Neutrophil (primary cell): ENCODE results near the gene TAF15.

Experiments
- H3K27ac ChIP-seq: fragments of 200-600 bp; sonication (generic); 2 replicates; pipeline ENCODE4 v1.5.1; 2016; ENCODE audit warnings: mild to moderate bottlenecking, moderate library complexity
- H3K27me3 ChIP-seq: fragments of 200-600 bp; sonication (generic); 2 replicates; pipeline ENCODE4 v1.6.0; 2016; ENCODE audit warnings: mild to moderate bottlenecking
- H3K36me3 ChIP-seq: fragments of 200-600 bp; sonication (generic); 2 replicates; pipeline ENCODE4 v1.5.1; 2017
- H3K4me1 ChIP-seq, 2 experiments: fragments of 200-600 bp in 1 of 2; sonication (generic) in 1 of 2; 1 replicate in 1 of 2; 2 replicates in 1 of 2; pipeline versions ENCODE4 v1.5.1 to v1.6.1; 2013 to 2016; ENCODE audit warnings: low read depth in 1 of 2, low read length in 1 of 2, mild to moderate bottlenecking in 1 of 2, moderate library complexity in 1 of 2; ENCODE audit not compliant: control insufficient read depth in 1 of 2, insufficient read depth in 1 of 2
- H3K4me3 ChIP-seq, 2 experiments: fragments of 200-600 bp in 1 of 2; sonication (generic) in 1 of 2; 1 replicate in 1 of 2; 2 replicates in 1 of 2; pipeline ENCODE4 v1.5.1; 2013 to 2016; ENCODE audit warnings: low read depth in 1 of 2, low read length in 1 of 2, mild to moderate bottlenecking in 1 of 2, moderate library complexity in 1 of 2
- H3K9me3 ChIP-seq: fragments of 200-600 bp; sonication (generic); 2 replicates; pipeline ENCODE4 v1.5.1; 2016
- TF ChIP-seq, protein P1 (sequence below): fragments of 200-600 bp; sonication (generic); IDR thresholded peaks from 2 replicates; pipeline ENCODE4 v1.5.1; 2016; ENCODE audit warnings: antibody characterized with exemption

Gene TAF15

DNA sequence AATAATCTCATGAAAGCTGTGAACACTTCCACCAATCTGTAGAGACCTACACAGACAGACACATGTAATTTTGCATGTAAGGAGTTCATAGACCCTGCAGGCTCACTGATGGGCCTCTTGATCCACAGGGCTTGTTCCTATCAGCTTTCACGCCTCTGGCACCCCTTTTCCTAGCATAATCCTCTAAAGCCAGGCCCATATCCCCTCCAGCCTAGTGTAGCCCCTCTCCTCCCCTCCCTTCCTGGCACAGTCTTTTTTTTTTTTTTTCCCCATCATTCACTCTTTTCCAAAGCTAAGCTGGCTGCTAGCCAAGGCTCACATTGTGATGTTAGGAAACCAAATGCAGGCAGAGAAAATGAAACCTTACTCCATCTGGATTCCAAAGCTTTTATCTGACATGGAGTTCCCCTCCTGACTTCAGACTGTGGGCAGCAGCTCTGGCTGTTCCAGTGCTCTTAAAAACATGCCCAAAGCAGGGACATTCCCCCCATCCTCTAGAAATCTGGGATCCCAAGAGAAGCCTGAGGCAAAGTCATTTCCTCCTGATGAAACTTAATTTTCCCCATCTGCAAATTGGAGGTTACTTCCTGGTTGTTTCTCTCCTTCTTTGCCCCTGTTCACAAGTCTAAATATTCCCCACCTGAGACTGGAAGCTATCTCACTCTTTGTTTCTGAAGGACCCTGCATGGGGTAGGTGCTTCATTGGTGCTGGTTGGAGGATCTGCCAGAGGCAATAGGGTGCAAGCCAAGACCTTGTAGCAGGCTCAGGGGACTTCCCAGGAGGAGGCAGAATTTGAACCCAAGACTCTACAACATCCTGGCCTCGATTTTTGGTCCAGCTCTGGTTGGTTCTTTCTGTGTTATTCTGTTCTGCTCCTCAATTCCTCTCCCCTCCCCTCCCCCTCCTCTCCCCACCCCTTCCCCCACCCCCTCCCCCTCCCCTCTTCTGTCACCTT lies 80.8 kb downstream of the TAF15 start:
- H3K4me1 ChIP-seq: no peaks in the 10 kb centered on the region
- H3K27ac ChIP-seq: no peak overlapping the region

DNA sequence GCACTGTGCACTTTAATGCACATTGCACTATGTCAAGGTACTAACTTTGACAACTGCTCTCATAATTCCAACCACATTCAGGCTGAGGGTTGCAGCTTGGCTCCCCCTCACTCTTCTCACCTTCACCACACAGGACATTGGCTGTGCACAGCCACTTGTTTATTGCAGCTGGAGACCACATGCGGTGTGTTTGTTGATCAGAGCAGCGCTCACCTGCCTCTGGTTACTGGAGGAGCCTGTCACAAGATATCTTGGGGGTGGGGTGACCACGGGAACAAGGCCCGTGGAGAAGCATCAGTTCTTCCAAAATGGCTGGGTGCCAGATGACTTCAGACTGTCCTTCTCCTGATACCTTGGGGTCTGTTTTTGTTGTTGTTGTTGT lies 81.5 kb downstream of the TAF15 start:
- H3K27me3 ChIP-seq: no peaks in the 10 kb centered on the region
- TF ChIP-seq, protein P1, sequence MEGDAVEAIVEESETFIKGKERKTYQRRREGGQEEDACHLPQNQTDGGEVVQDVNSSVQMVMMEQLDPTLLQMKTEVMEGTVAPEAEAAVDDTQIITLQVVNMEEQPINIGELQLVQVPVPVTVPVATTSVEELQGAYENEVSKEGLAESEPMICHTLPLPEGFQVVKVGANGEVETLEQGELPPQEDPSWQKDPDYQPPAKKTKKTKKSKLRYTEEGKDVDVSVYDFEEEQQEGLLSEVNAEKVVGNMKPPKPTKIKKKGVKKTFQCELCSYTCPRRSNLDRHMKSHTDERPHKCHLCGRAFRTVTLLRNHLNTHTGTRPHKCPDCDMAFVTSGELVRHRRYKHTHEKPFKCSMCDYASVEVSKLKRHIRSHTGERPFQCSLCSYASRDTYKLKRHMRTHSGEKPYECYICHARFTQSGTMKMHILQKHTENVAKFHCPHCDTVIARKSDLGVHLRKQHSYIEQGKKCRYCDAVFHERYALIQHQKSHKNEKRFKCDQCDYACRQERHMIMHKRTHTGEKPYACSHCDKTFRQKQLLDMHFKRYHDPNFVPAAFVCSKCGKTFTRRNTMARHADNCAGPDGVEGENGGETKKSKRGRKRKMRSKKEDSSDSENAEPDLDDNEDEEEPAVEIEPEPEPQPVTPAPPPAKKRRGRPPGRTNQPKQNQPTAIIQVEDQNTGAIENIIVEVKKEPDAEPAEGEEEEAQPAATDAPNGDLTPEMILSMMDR: no peak
- H3K4me3 ChIP-seq: no peak overlapping the region
- no peaks in the 10 kb centered on the region for H3K9me3 ChIP-seq
- H3K4me1 ChIP-seq: peaks cover 0 to 1% of the 10 kb centered on the region in 2 experiments
- H3K36me3 ChIP-seq: no peaks in the 10 kb centered on the region
- H3K27ac ChIP-seq: no peak overlapping the region

More for the DNA sequence above, 80.8 kb downstream of the TAF15 start:
- H3K36me3 ChIP-seq: no peaks in the 10 kb centered on the region
- H3K9me3 ChIP-seq: no peaks in the 10 kb centered on the region
- H3K4me3 ChIP-seq: no peak overlapping the region
- TF ChIP-seq, protein P1: no peak
- no peaks in the 10 kb centered on the region for H3K27me3 ChIP-seq

DNA sequence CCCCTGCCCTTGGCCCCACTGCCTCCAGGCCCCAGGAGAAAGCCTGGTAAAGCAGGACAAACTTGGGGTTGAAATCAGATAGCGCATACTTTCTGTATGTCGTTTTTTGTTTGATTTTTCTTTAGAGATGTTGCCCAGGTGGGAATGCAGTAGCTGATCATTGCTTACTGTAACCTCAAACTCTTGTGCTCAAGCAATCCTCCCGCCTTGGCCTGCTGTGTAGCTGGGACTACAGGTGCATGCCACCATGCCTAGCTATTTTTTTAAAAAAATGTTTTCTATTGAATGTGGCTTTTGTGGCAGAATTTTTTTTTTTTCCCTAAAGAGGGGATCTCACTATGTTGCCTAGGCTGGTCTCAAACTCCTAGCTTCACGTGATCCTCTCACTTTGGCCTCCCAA lies 82.0 kb downstream of the TAF15 start:
- peaks cover 0 to 6% of the 10 kb centered on the region in 2 experiments for H3K4me1 ChIP-seq
- no peaks in the 10 kb centered on the region for H3K36me3 ChIP-seq
- no peaks in the 10 kb centered on the region for H3K27me3 ChIP-seq
- no peak overlapping the region for H3K4me3 ChIP-seq
- no peak overlapping the region for H3K27ac ChIP-seq
- TF ChIP-seq, protein P1: no peak
- H3K9me3 ChIP-seq: no peaks in the 10 kb centered on the region

DNA sequence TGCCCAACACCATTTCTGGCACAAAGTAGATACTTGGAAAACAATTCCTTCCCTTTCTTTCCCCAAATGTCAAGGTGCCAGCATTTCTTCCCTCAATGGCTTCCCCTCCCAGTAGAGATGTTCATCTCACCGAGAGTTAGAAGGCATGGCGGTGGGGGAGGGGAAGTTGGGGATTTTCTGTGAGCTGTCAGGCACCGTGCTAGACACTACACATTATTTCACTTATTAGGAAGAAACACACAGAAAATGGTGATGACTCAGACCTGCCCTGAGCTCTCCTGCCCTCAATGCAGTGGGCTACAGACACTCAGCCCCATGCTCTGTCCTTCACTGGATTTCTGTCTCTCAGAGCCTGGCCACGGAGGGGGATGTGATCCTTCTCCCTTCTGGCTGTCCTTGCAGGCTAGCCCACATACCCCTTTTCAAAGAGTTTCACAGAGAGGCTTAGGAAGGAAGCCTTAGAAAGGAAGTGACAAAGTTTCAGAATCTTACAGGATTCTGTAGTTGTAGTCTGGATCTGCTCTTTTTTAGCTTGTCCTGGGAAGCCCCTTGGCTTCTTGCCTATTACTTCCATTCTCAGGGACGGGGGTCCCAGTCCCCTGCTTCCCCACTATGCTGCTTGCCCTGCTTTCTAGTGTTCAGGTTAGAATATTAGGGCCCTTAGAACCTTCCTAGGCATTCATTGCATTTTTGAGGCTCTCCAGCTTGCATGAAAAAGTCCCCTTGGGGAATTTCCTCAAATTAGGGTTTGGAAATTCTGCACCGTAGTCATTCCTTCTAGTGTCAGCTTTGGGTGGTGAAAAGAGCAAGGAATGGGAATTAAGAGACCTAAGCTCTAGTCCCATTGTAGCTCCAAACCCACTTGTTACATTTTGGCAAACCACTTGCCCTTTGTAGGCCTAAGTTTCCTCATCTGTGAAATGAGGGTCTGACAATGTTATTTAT lies 83.1 kb downstream of the TAF15 start:
- no peak overlapping the region for H3K4me3 ChIP-seq
- TF ChIP-seq, protein P1: no peak
- H3K9me3 ChIP-seq: no peaks in the 10 kb centered on the region
- no peak overlapping the region for H3K27ac ChIP-seq
- H3K36me3 ChIP-seq: no peaks in the 10 kb centered on the region
- no peaks in the 10 kb centered on the region for H3K27me3 ChIP-seq
- H3K4me1 ChIP-seq: peaks cover 0 to 7% of the 10 kb centered on the region in 2 experiments

DNA sequence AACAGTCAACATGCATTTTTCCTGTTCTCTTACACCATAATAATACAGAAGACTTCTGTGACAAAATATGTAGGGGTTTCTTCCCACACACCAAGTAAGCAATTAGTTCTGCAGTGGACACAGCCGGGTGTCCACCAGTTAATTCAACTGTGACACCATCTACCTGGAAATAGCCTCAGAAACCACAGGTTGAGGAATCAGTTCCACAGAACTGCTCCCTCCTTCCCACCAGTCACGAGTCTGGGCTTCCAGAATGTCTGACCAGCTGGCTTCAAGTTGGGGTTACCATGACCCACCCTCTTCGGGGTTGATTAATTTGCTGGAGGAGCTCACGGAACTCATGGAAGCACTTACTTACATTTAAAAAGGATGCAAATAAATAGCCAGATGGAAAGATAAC lies 84.5 kb downstream of the TAF15 start:
- Histone ChIP-seq H3K4me1 (peaks cover 0 to 12% of the 10 kb centered on the region in 2 experiments), H3K27ac (no peak overlapping the region), H3K9me3 (no peaks in the 10 kb centered on the region), H3K36me3 (no peaks in the 10 kb centered on the region), H3K27me3 (no peaks in the 10 kb centered on the region), H3K4me3 (no peak overlapping the region)
- TF ChIP-seq, protein P1: no peak
